ENCODE results near the gene SLC22A3.
"Not testable (repeated sequence)": the region's sequence is repeated elsewhere in the genome, so short reads cannot be mapped to it uniquely, and the experiment has no call there.

SLC22A3 gene

GRCh38 chr6:160374836-160375560 is 26.8 kb downstream of the SLC22A3 start:
- no peak for DNase-seq

DNA sequence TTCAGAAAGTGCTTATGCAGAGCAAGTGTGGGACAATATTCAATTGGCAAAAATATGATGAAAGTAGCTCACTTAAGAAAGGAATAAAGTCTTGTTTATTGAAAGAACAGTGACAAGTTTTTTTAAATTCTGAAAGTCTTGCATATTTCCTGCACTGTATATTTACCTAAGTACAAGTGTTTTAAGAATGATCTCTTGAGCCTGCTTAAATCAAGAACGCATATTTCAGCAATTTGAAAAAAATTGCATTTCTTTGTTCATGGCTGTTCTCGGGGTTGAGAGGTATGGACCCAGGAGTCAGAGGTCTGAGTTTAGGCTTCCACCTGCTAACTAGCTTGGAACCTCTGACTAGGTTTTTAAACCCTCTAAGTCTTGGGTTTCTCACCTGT is 27.4 kb downstream of the SLC22A3 start:
- no peak for DNase-seq

- no peak for DNase-seq
Measured at GRCh38 chr6:160376445-160376844, 28.3 kb downstream of the SLC22A3 start.

DNA sequence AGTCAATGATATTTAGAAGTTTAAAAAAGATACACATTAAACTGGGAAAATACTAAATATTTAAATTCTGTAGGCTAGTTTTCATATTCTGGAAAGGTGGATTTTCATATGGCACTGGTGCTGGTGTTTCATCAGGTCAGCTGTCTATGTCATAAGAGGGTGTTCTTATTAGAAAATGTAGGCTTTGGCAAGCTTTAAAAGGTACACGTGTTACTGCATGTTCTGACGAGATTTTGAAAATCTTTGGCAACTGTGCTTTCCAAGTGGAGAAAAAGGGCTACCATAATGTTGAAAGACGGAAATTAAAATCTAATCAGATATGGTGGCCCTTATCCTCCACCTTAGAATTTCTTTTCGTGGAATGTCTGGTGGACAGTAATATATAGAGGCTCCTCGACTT is 30.0 kb downstream of the SLC22A3 start:
- DNase-seq, result no peak

DNA sequence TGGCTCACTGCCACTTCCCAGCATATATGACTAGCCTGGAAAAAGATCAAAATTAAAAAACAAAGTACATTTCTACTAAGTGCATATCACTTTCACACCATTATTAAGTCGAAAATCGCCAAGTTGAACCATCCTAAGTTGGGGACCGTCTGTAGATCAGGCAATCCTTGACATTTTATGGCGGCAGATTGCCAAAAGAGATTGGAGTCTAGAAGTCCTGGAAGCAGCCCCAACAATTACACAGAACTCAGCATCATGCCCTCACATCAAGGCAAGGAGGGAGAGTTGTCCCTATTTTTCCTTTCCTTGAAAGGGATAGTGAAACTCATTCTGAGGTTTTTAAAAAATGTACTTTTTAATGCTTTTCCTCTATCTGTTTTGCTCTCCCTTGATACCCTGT is 30.7 kb downstream of the SLC22A3 start:
- no peak for DNase-seq

DNA sequence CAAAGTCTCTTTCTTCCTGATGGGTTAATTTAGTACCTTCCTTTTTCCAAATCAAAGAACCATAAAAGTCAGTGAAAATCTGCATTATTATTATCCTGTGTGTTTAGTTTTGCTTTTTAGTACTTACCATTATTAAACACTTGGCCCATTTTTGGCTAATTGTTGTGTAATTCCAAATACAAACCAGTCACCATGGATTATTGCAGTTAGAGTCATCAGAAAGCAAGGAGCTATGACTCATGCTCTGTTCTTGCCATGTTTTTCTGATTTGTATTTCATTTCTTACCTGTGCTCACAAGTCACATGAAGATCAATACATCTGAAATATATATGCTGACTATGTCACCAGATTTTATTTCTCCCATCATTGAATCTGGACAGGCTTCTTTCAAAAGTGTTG is 31.3 kb downstream of the SLC22A3 start:
- DNase-seq, result no peak

GRCh38 chr6:160382946-160383345 is 34.8 kb downstream of the SLC22A3 start:
- DNase-seq, result no peak

DNA sequence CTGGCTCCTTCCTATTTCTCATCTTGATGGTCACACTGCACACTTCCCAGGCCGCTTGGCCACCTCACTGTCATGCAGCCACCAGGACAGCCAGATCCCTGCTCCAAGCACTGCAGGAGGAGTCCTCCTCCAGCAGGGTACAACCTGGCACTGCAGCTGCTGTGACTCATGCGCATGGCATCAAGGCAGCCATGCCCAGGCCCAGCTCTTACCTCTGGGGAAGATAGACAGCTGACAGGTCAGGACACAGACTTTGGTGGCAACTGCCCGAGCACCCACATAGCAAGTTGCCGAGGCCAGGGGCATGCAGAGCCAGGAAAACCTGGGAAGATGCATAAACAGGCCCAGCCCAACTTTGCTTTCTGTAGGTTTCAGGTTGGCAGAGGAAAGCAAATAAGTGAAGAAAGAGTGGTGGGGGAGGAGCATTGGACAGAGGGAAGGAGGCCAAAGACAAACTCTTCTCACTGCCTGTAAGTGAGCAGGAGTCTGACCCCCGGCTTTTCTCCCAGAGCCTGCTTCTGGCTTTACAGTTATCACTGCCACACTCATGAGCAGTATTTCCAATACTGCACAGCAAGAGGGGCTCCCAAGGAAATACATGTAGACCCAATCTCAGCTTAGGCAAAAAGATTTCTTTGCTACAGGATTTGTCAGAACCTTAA is 38.8 kb downstream of the SLC22A3 start:
- DNase-seq, result no peak

DNA sequence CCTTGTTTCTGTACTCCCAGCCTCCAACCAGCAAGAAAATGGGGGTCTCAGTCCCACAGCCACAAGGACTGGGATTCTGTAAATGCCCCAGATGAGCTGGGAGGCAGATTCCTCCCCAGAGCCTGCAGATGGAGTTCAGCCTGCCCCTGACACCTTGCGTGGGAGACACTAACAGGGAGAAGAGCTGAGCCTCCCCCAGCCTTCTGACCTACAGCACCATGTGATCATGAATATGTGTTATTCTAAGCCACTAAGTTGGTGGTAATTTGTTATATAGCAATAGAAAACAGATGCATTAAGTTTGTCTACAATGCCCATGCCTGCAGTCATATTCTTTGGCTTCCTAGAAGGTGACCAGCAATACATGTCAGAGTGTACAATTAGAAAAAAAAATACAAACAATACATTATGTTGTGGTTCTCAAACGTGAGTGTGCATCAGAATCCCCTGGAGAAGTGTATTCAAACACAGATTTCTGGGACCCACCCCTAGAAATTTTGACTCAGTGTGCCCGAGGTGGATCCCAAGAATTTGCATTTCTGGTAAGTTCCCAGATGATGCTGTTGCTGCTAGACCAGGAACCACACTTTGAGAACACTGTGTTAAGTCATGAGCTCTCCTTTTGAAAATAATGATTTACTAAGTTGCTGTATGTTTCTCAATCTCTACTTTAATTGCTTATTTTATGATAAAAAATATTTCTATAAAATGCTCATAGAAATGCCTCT is 39.9 kb downstream of the SLC22A3 start:
- no peak for DNase-seq

GRCh38 chr6:160388922-160389321 is 40.7 kb downstream of the SLC22A3 start:
- no peak for DNase-seq

DNA sequence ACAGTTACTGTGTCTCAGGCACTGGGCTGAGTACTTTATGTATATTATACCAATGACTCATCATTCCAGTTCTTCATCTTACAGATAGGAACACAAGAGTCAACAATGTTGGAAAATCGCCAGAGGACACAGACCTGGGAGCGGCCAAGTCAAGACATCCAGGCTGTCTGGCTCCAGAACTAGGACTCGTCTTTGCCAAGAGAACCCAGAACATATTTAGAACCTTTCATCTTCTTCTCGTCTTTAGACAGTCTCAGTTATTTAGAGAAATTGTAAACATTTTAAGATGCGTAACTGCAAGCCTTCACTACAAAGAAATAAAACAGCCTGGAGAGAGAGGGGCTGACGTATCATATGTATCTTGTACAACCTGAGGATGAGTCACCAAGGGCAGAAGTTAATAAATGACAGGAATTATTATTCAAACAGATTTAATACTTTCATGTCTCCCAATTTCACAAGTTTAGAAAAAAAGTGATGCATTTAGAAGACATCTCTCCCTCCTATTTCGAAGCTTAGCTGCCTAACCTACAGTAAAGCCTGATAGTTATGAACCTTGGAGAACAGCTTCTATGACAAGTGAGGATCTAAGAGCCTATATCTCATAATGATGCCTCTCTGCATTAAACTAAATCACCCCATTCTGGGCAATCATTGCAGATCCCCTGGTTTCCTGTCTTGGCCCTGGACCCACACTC is 43.4 kb downstream of the SLC22A3 start:
- no peak for DNase-seq

- not testable (repeated sequence) for DNase-seq
Measured at GRCh38 chr6:160393442-160393841, 45.3 kb downstream of the SLC22A3 start.

- DNase-seq, result no peak
Measured at GRCh38 chr6:160393891-160394653, 45.9 kb downstream of the SLC22A3 start.

DNA sequence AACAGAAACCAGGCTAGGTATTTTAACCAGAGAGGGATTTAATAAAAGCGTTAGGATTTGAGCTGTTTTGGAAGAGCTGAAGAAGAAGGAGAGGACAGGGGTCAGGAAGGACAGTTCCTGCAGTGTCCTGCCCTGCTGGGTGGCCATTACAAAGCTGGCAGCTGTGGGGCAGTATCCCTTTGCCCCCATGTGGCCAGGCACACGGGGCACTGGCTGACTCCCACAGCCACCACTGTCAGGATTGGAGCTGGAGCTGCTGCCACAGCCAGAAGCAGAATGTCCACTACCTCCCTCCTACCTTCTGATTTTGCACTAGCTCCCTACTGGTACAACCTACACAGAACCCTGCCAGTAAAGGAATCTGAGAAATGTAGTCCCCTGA is 46.5 kb downstream of the SLC22A3 start:
- no peak for DNase-seq

GRCh38 chr6:160395187-160395586 is 47.0 kb downstream of the SLC22A3 start:
- DNase-seq, result no peak

GRCh38 chr6:160396292-160396691 is 48.1 kb downstream of the SLC22A3 start:
- DNase-seq, result no peak

DNA sequence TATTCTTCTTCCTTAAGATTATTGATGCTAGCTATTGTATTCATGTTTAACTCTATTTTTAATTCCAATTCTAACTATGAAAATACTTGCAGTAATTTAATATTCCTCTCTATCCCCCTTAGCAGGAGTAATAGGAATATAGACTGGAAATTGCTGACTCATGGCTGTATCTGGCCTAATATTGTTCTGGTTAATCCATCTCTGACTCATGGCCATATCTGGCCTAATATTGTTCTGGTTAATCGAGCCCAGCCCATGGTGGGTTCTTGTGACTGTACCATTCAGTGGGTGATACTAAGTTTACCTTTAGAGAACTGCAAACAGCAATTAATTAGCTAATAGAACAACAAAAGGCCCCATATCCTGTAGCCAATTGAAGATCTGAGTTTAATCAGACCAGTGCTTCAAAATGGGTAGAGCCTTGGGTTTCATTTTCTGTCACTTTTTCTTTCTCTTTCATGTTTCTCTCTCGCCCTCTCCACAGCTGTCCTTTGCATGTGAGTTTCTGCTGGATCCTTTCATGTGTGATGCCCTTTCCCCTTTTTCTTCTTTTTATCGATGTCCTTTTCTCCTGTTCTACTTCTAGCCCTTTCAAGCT is 50.6 kb downstream of the SLC22A3 start:
- peak in 1 of 5 experiments; percentile 42 for DNase-seq

GRCh38 chr6:160400446-160400845 is 52.3 kb downstream of the SLC22A3 start:
- DNase-seq, result peak in 1 of 5 experiments; percentile 27

GRCh38 chr6:160408528-160408927 is 60.4 kb downstream of the SLC22A3 start:
- DNase-seq, result no peak

GRCh38 chr6:160412993-160413392 is 64.8 kb downstream of the SLC22A3 start:
- DNase-seq, result no peak

GRCh38 chr6:160417146-160417545 is 69.0 kb downstream of the SLC22A3 start:
- DNase-seq, result no peak

- DNase-seq, result no peak
Measured at GRCh38 chr6:160417550-160417949, 69.4 kb downstream of the SLC22A3 start.

Measured in T-helper 2 cell (primary cell).